ENCODE data around the gene RHOBTB3.

Gene RHOBTB3

GRCh38 chr5:95843733-95844223 is 112.6 kb downstream of the RHOBTB3 start:
- Histone ChIP-seq H3K9ac (ENCODE audit: low read length) (no peak overlapping the region), H3K27me3 (ENCODE audit: control insufficient read depth, insufficient read depth, low read length) (no peaks in the 10 kb centered on the region), H3K4me1 (ENCODE audit: control insufficient read depth, low read depth, low read length) (no peaks in the 10 kb centered on the region), H3K36me3 (ENCODE audit: control insufficient read depth, low read depth, low read length) (no peaks in the 10 kb centered on the region), H3K9me3 (ENCODE audit: control insufficient read depth, low read depth, low read length) (no peaks in the 10 kb centered on the region), H3K4me3 (ENCODE audit: low read length) (no peak overlapping the region), H3K27ac (ENCODE audit: low read length) (no peak overlapping the region)

DNA sequence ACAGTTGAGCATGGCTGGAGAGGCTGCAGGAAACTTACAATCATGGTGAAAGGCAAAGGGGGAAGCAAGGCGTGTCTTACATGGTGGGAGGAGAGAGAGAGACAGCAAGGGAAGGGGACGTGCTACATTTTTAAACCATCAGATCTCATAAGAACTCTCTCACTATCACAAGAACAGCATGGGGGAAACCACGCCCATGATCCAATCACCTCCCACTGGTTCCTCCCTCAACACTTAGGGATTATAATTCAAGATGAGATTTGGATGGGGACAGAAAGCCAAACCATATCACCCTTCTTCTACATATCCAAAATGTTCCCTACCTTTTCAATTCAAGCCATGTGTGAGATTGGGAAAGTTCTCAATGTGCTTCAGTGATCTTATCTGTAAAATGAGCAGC is 114.3 kb downstream of the RHOBTB3 start:
- no peak overlapping the region for H3K9ac ChIP-seq (ENCODE audit: low read length)
- no peaks in the 10 kb centered on the region for H3K4me1 ChIP-seq (ENCODE audit: control insufficient read depth, low read depth, low read length)
- no peaks in the 10 kb centered on the region for H3K9me3 ChIP-seq (ENCODE audit: control insufficient read depth, low read depth, low read length)
- H3K4me3 ChIP-seq (ENCODE audit: low read length) = no peak overlapping the region
- no peak overlapping the region for H3K27ac ChIP-seq (ENCODE audit: low read length)
- no peaks in the 10 kb centered on the region for H3K27me3 ChIP-seq (ENCODE audit: control insufficient read depth, insufficient read depth, low read length)
- no peaks in the 10 kb centered on the region for H3K36me3 ChIP-seq (ENCODE audit: control insufficient read depth, low read depth, low read length)
